Stimulated activated CD4-positive, alpha-beta T cell treated with anti-CD3 and anti-CD28 coated beads, Interleukin-1b, Interleukin-23, amount 100 ng/mL, for 4 hours (primary cell): Measurements from ENCODE around the gene ENO2.

ENCODE experiments used
- DNase-seq, 2 donors: peaks; one replicate each; pipeline ENCODE4 v3.0.0-alpha.2; 2020; ENCODE audit warnings: low read depth in 2 of 2

ENO2 gene

GRCh38 chr12:6932766-6933165 is 18.4 kb downstream of the ENO2 start:
- DNase-seq: no peak

- no peak for DNase-seq
These were observed 19.7 kb downstream of the ENO2 start for GRCh38 chr12:6934110-6934509.

GRCh38 chr12:6935371-6936193 is 21.2 kb downstream of the ENO2 start:
- no peak for DNase-seq

GRCh38 chr12:6936194-6936635 is 21.8 kb downstream of the ENO2 start:
- no peak for DNase-seq

- DNase-seq: peak; percentile 56 to 63
These were observed 22.5 kb downstream of the ENO2 start for GRCh38 chr12:6936636-6937480.

GRCh38 chr12:6937481-6938352 is 23.3 kb downstream of the ENO2 start:
- DNase-seq: peak; percentile 85 to 91

- DNase-seq: no peak
These were observed 24.2 kb downstream of the ENO2 start for GRCh38 chr12:6938353-6939190.

- no peak for DNase-seq
These were observed 24.8 kb downstream of the ENO2 start for GRCh38 chr12:6939191-6939540.

GRCh38 chr12:6941267-6941666 is 26.9 kb downstream of the ENO2 start:
- DNase-seq: no peak

- DNase-seq: no peak
These were observed 27.4 kb downstream of the ENO2 start for GRCh38 chr12:6941782-6942181.

GRCh38 chr12:6942331-6942665 is 27.9 kb downstream of the ENO2 start:
- DNase-seq: no peak

- peak in 1 of 2 donors; percentile 70 for DNase-seq
These were observed 29.0 kb downstream of the ENO2 start for GRCh38 chr12:6943389-6943721.

GRCh38 chr12:6943722-6944380 is 29.5 kb downstream of the ENO2 start, which contains the start of the genes C12orf57 and RNU7-1:
TSS of gene C12orf57 (plus strand) at chr12:6944022. CDS start at chr12:6944122, 100 bp downstream.
TSS of gene RNU7-1 (plus strand) at chr12:6943816.
- DNase-seq: peak in 1 of 2 donors; percentile 55

GRCh38 chr12:6944381-6945186 is 30.2 kb downstream of the ENO2 start:
- DNase-seq: peak; percentile 75 to 77

- no peak for DNase-seq
These were observed 31.2 kb downstream of the ENO2 start for GRCh38 chr12:6945613-6946012.

GRCh38 chr12:6946033-6946919 is 31.9 kb downstream of the ENO2 start:
- DNase-seq: no peak

- no peak for DNase-seq
These were observed 32.6 kb downstream of the ENO2 start for GRCh38 chr12:6946920-6947374.

GRCh38 chr12:6947615-6948014 is 33.2 kb downstream of the ENO2 start:
- DNase-seq: no peak
